ENCODE measurements around the gene DNASE1L3.

GRCh38 chr3:58189691-58190090 is 21.1 kb downstream of the DNASE1L3 start:
- TF ChIP-seq EP300 (conservative IDR thresholded peaks at IDR 0.05; ENCODE audit: poor library complexity, severe bottlenecking) (no peak), CTCF (IDR thresholded peaks at IDR 0.05; ENCODE audit: poor library complexity, severe bottlenecking) (no peak), EZH2 (IDR thresholded peaks at IDR 0.05; ENCODE audit: borderline replicate concordance, insufficient read depth, low read length, poor library complexity, severe bottlenecking) (no peak), POLR2AphosphoS5 (IDR thresholded peaks at IDR 0.05) (no peak), SMC3 (conservative IDR thresholded peaks at IDR 0.05; ENCODE audit: poor library complexity) (no peak), TAF1 (IDR thresholded peaks at IDR 0.05; ENCODE audit: low read depth) (no peak)

All from neural cell (in vitro differentiated cells).